Dendritic cell treated with granulocyte-macrophage colony-stimulating factor and Interleukin-4, amounts not matched to agents 40 ng/mL and 50 ng/mL, for 4 days (primary cell): Measurements from ENCODE around the gene MSL3B.

Experiments used
- H3K27ac Mint-ChIP-seq: one replicate; pipeline ENCODE4 v1.8.0; 2022; ENCODE audit warnings: mild to moderate bottlenecking, mixed read lengths
- H3K27me3 Mint-ChIP-seq: one replicate; pipeline ENCODE4 v1.8.0; 2022; ENCODE audit warnings: mild to moderate bottlenecking, mixed read lengths
- H3K36me3 Mint-ChIP-seq: one replicate; pipeline ENCODE4 v1.8.0; 2022; ENCODE audit warnings: low read depth, mixed read lengths
- H3K4me1 Mint-ChIP-seq: one replicate; pipeline ENCODE4 v1.8.0; 2022; ENCODE audit warnings: low read depth, mixed read lengths
- H3K4me3 Mint-ChIP-seq: one replicate; pipeline ENCODE4 v1.8.0; 2022; ENCODE audit warnings: mild to moderate bottlenecking, moderate library complexity, mixed read lengths
- H3K9me3 Mint-ChIP-seq: one replicate; pipeline ENCODE4 v1.8.0; 2022; ENCODE audit warnings: mixed read lengths
- intact Hi-C: fragments of 100-400 bp; cut with micrococcal nuclease; formaldehyde crosslinking; loops from one replicate; pipeline ENCODE4 v1.15.0; 2022

The MSL3B gene

GRCh38 chr2:233847248-233847898 lies 20.8 kb downstream of the MSL3B start:
- H3K9me3 Mint-ChIP-seq, result no peaks in the 10 kb centered on the region
- H3K4me1 Mint-ChIP-seq, result peaks cover 35% of the 10 kb centered on the region
- H3K4me3 Mint-ChIP-seq, result no peak overlapping the region
- H3K27me3 Mint-ChIP-seq, result no peaks in the 10 kb centered on the region
- H3K36me3 Mint-ChIP-seq, result peaks cover 25% of the 10 kb centered on the region
- H3K27ac Mint-ChIP-seq, result no peak overlapping the region
- intact Hi-C loops, result no loop called here

GRCh38 chr2:233846387-233847247 lies 21.6 kb downstream of the MSL3B start:
- H3K27ac Mint-ChIP-seq, result peak overlapping the region; percentile 45
- peaks cover 28% of the 10 kb centered on the region for H3K4me1 Mint-ChIP-seq
- no peaks in the 10 kb centered on the region for H3K9me3 Mint-ChIP-seq
- intact Hi-C loops, result no loop called here
- H3K27me3 Mint-ChIP-seq, result no peaks in the 10 kb centered on the region
- H3K36me3 Mint-ChIP-seq, result peaks cover 30% of the 10 kb centered on the region
- no peak overlapping the region for H3K4me3 Mint-ChIP-seq

- peaks cover 42% of the 10 kb centered on the region for H3K36me3 Mint-ChIP-seq
- H3K9me3 Mint-ChIP-seq, result no peaks in the 10 kb centered on the region
- intact Hi-C loops, result no loop called here
- no peaks in the 10 kb centered on the region for H3K27me3 Mint-ChIP-seq
- H3K27ac Mint-ChIP-seq, result peak overlapping the region; percentile 45
- no peak overlapping the region for H3K4me3 Mint-ChIP-seq
- peaks cover 27% of the 10 kb centered on the region for H3K4me1 Mint-ChIP-seq
Observed at GRCh38 chr2:233845301-233846060, 22.7 kb downstream of the MSL3B start.

- Mint-ChIP-seq H3K27ac (no peak overlapping the region), H3K9me3 (no peaks in the 10 kb centered on the region), H3K4me1 (peaks cover 27% of the 10 kb centered on the region), H3K36me3 (peaks cover 46% of the 10 kb centered on the region), H3K27me3 (no peaks in the 10 kb centered on the region), H3K4me3 (no peak overlapping the region)
- intact Hi-C loops, result no loop called here
Observed at GRCh38 chr2:233844836-233845235, 23.4 kb downstream of the MSL3B start.

GRCh38 chr2:233844064-233844807 lies 23.9 kb downstream of the MSL3B start:
- Mint-ChIP-seq H3K27me3 (no peaks in the 10 kb centered on the region), H3K36me3 (peaks cover 52% of the 10 kb centered on the region), H3K27ac (no peak overlapping the region), H3K4me3 (no peak overlapping the region), H3K9me3 (no peaks in the 10 kb centered on the region), H3K4me1 (peaks cover 27% of the 10 kb centered on the region)
- intact Hi-C loops, result no loop called here

- H3K36me3 Mint-ChIP-seq, result peaks cover 47% of the 10 kb centered on the region
- intact Hi-C loops, result no loop called here
Observed at GRCh38 chr2:233841183-233841582, 27.0 kb downstream of the MSL3B start.

GRCh38 chr2:233840520-233840919 lies 27.7 kb downstream of the MSL3B start:
- peaks cover 47% of the 10 kb centered on the region for H3K36me3 Mint-ChIP-seq
- no peaks in the 10 kb centered on the region for H3K27me3 Mint-ChIP-seq
- intact Hi-C loops, result no loop called here

More at GRCh38 chr2:233841183-233841582, 27.0 kb downstream of the MSL3B start:
- Mint-ChIP-seq H3K4me1 (peaks cover 10% of the 10 kb centered on the region), H3K4me3 (no peak overlapping the region), H3K27me3 (no peaks in the 10 kb centered on the region), H3K9me3 (no peaks in the 10 kb centered on the region), H3K27ac (no peak overlapping the region)

GRCh38 chr2:233839447-233839820 lies 28.8 kb downstream of the MSL3B start:
- H3K27ac Mint-ChIP-seq, result no peak overlapping the region
- peaks cover 47% of the 10 kb centered on the region for H3K36me3 Mint-ChIP-seq
- H3K27me3 Mint-ChIP-seq, result no peaks in the 10 kb centered on the region
- no peak overlapping the region for H3K4me3 Mint-ChIP-seq
- intact Hi-C loops, result no loop called here
- no peaks in the 10 kb centered on the region for H3K4me1 Mint-ChIP-seq
- H3K9me3 Mint-ChIP-seq, result no peaks in the 10 kb centered on the region

More at GRCh38 chr2:233840520-233840919, 27.7 kb downstream of the MSL3B start:
- Mint-ChIP-seq H3K4me3 (no peak overlapping the region), H3K4me1 (peaks cover 5% of the 10 kb centered on the region), H3K27ac (no peak overlapping the region), H3K9me3 (no peaks in the 10 kb centered on the region)

GRCh38 chr2:233838726-233839446 lies 29.3 kb downstream of the MSL3B start:
- H3K4me1 Mint-ChIP-seq, result no peaks in the 10 kb centered on the region
- no peaks in the 10 kb centered on the region for H3K27me3 Mint-ChIP-seq
- no peak overlapping the region for H3K4me3 Mint-ChIP-seq
- no peaks in the 10 kb centered on the region for H3K9me3 Mint-ChIP-seq
- H3K27ac Mint-ChIP-seq, result no peak overlapping the region
- intact Hi-C loops, result no loop called here
- H3K36me3 Mint-ChIP-seq, result peaks cover 45% of the 10 kb centered on the region

GRCh38 chr2:233838251-233838650 lies 29.9 kb downstream of the MSL3B start:
- Mint-ChIP-seq H3K9me3 (no peaks in the 10 kb centered on the region), H3K27me3 (no peaks in the 10 kb centered on the region), H3K27ac (no peak overlapping the region), H3K36me3 (peaks cover 39% of the 10 kb centered on the region), H3K4me1 (no peaks in the 10 kb centered on the region), H3K4me3 (no peak overlapping the region)
- intact Hi-C loops, result no loop called here

- Mint-ChIP-seq H3K4me1 (no peaks in the 10 kb centered on the region), H3K27me3 (no peaks in the 10 kb centered on the region), H3K9me3 (no peaks in the 10 kb centered on the region), H3K36me3 (peaks cover 35% of the 10 kb centered on the region), H3K27ac (no peak overlapping the region), H3K4me3 (no peak overlapping the region)
- intact Hi-C loops, result no loop called here
Observed at GRCh38 chr2:233837694-233838229, 30.4 kb downstream of the MSL3B start.

GRCh38 chr2:233836359-233836758 lies 31.8 kb downstream of the MSL3B start:
- H3K4me1 Mint-ChIP-seq, result no peaks in the 10 kb centered on the region
- no peaks in the 10 kb centered on the region for H3K9me3 Mint-ChIP-seq
- peak overlapping the region; percentile 40 for H3K27ac Mint-ChIP-seq
- intact Hi-C loops, result no loop called here
- H3K36me3 Mint-ChIP-seq, result peaks cover 23% of the 10 kb centered on the region
- no peak overlapping the region for H3K4me3 Mint-ChIP-seq
- no peaks in the 10 kb centered on the region for H3K27me3 Mint-ChIP-seq
